Esophagus squamous epithelium (tissue), 5 donors: ENCODE results near the gene ANKRD6. TPM values are rescaled to one million over a fixed set of nuclear protein-coding genes. Genes with fewer than 3 reads are reported as not detected.

Experiments used
- DNase-seq: peaks from one replicate; lab custom pipeline; 2025; lab: John Stamatoyannopoulos, UW
- H3K27ac ChIP-seq, 4 donors: fragments of 200-600 bp; sonication (generic); one replicate each; pipeline ENCODE4 v1.5.1; 2016 to 2019; ENCODE audit warnings: mild to moderate bottlenecking in 1 of 4
- H3K27me3 ChIP-seq, 4 donors: fragments of 200-600 bp; sonication (generic); 1 replicate in 3 of 4; 2 replicates in 1 of 4; pipeline versions ENCODE4 v1.5.1 to v1.6.0; 2017 to 2021; ENCODE audit warnings: antibody characterized with exemption in 1 of 4
- H3K36me3 ChIP-seq, 3 donors: fragments of 200-600 bp; sonication (generic); one replicate each; pipeline ENCODE4 v1.5.1; 2016 to 2019
- H3K4me1 ChIP-seq, 3 donors: fragments of 200-600 bp; sonication (generic); one replicate each; pipeline ENCODE4 v1.5.1; 2017 to 2019
- H3K4me3 ChIP-seq, 4 donors: fragments of 200-600 bp; sonication (generic); 1 replicate in 3 of 4; 2 replicates in 1 of 4; pipeline ENCODE4 v1.5.1; 2016 to 2019; ENCODE audit warnings: mild to moderate bottlenecking in 2 of 4, moderate library complexity in 1 of 4
- H3K9me3 ChIP-seq, 3 donors: fragments of 200-600 bp; sonication (generic); one replicate each; pipeline ENCODE4 v1.5.1; 2016 to 2019
- POLR2A ChIP-seq, 4 donors: fragments of 450-650 bp; IDR thresholded peaks; one replicate each; pipeline ENCODE4 v1.6.1; 2017; ENCODE audit warnings: antibody characterized with exemption in 4 of 4, mild to moderate bottlenecking in 4 of 4, moderate library complexity in 3 of 4
- WGBS, 2 donors: methylation state at CpG; one replicate each; pipeline ENCODE4 v1.1.5; 2018; 5-methylcytosine and 5-hydroxymethylcytosine counted together
- intact Hi-C: fragments of 100-400 bp; cut with DNase I; formaldehyde crosslinking; loops from one replicate; pipeline ENCODE4 v1.15.0; 2022
- total RNA-seq, 4 donors: library from RNA; depleted of rRNA; stranded (reverse); fragments of >200 nt; gene quantifications; one replicate each; pipeline ENCODE4 v1.1.0, GENCODE V29; 2016
- TF ChIP-seq, protein P1 (sequence below), 6 experiments: fragments of 450-650 bp in 4 of 6; fragments of 200-600 bp in 2 of 6; sonication (generic) in 2 of 6; IDR thresholded peaks; one replicate each; pipeline ENCODE4 v1.5.1; 2016 to 2019; ENCODE audit warnings: antibody characterized with exemption in 6 of 6, mild to moderate bottlenecking in 4 of 6, moderate library complexity in 4 of 6
- donor health status: DM: yes; HTN: yes; CAD: no.

ANKRD6 gene
- total RNA-seq, 4 donors from 2014 or later: 5.8 to 12.0 (median 7.3) TPM

DNA sequence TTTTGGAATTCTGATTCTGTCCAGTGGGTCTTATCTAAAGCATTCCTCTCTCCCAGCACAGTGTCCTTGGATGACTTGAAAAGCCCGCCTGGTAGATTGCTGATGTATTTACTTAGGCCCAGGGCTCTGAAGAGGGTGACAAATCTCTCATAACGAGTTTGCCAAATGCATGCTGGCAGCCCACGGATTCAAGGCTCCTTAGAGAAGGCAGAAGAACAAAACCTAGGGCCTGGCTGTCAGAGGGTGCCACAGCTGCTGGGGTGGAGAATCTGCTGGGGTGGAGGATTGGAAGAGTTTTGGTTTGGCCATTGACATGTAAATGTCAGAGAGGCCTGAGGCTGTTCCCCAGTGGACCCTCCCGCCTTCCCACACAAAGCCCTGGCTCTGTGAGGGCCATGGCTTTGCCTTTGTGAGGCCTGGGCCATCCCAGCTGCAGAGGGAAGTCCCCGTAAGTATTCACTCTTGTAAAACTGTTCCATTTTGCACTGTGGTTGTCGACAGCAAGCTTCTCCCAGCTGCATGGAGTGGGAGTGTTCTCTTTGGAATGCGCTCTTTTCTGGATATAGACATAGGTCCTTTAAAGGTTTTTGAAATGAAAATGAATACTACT lies 50.3 kb downstream of the ANKRD6 start:
- no peak overlapping the region for H3K4me3 ChIP-seq
- 50 to 59% methylated on average over 6 to 7 of the region's 7 CpGs for WGBS, 2 donors
- no peaks in the 10 kb centered on the region for H3K9me3 ChIP-seq
- no peak for DNase-seq
- H3K27ac ChIP-seq: no peak overlapping the region
- H3K27me3 ChIP-seq: no peaks in the 10 kb centered on the region
- intact Hi-C loops: no loop called here
- TF ChIP-seq, protein P1, sequence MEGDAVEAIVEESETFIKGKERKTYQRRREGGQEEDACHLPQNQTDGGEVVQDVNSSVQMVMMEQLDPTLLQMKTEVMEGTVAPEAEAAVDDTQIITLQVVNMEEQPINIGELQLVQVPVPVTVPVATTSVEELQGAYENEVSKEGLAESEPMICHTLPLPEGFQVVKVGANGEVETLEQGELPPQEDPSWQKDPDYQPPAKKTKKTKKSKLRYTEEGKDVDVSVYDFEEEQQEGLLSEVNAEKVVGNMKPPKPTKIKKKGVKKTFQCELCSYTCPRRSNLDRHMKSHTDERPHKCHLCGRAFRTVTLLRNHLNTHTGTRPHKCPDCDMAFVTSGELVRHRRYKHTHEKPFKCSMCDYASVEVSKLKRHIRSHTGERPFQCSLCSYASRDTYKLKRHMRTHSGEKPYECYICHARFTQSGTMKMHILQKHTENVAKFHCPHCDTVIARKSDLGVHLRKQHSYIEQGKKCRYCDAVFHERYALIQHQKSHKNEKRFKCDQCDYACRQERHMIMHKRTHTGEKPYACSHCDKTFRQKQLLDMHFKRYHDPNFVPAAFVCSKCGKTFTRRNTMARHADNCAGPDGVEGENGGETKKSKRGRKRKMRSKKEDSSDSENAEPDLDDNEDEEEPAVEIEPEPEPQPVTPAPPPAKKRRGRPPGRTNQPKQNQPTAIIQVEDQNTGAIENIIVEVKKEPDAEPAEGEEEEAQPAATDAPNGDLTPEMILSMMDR (IDR thresholded peaks at IDR 0.05): no peak
- no peak for TF ChIP-seq POLR2A (IDR thresholded peaks at IDR 0.05)
- no peaks in the 10 kb centered on the region for H3K36me3 ChIP-seq
- H3K4me1 ChIP-seq: peaks cover 0 to 18% (median 10%) of the 10 kb centered on the region in 3 donors

DNA sequence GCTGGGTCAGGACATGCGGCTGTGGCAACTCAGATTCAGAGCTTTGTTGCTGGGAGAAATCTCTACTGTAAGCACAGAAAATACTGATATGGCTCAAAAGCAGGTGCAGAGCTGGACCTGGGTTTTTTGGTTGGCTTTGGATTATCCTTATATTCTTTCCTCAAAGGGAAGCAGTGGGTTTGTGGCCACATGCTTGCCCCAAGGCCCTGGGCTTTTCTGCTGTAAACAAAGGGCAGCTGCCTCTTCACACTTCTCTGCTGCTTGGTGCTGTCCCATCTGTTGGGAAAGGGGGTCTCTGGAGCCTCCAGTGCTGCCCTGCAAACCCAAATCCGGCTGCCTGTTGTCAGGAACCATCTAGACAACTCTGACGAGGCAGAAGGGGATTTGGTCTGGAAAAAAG lies 52.4 kb downstream of the ANKRD6 start:
- TF ChIP-seq POLR2A (IDR thresholded peaks at IDR 0.05): no peak
- TF ChIP-seq, protein P1 (IDR thresholded peaks at IDR 0.05): no peak
- H3K4me3 ChIP-seq: no peak overlapping the region
- H3K36me3 ChIP-seq: no peaks in the 10 kb centered on the region
- peaks cover 0 to 18% (median 10%) of the 10 kb centered on the region in 3 donors for H3K4me1 ChIP-seq
- DNase-seq: no peak
- WGBS, 2 donors: 86 to 87% methylated on average over 3 of the region's 3 CpGs
- no peak overlapping the region for H3K27ac ChIP-seq
- intact Hi-C loops: no loop called here
- H3K27me3 ChIP-seq: no peaks in the 10 kb centered on the region
- H3K9me3 ChIP-seq: no peaks in the 10 kb centered on the region

DNA sequence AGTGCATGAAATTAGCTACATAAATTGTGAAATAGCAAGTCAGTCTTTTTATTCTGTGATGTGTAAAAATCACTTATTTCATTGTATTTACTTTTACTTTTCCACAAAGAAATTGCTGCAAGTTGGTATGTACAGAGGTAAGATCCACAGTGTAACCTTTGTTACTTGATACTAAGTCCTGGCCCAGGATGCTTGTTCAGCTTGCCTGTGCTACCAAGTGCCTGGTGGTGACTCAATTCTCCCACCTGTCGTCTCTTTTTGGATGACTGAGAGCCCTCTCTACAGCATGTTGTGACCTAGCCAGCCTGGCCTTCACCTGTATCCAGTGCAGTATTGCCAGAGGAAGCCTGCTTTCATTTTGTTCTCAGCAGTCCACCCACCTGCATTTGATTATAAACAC lies 54.9 kb downstream of the ANKRD6 start:
- H3K9me3 ChIP-seq: no peaks in the 10 kb centered on the region
- H3K27ac ChIP-seq: no peak overlapping the region
- H3K36me3 ChIP-seq: no peaks in the 10 kb centered on the region
- intact Hi-C loops: no loop called here
- DNase-seq: no peak
- WGBS, 2 donors: 63 to 65% methylated on average over 1 of the region's 1 CpG
- H3K4me3 ChIP-seq: no peak overlapping the region
- H3K4me1 ChIP-seq: peaks cover 0 to 12% (median 7%) of the 10 kb centered on the region in 3 donors
- no peak for TF ChIP-seq POLR2A (IDR thresholded peaks at IDR 0.05)
- TF ChIP-seq, protein P1 (IDR thresholded peaks at IDR 0.05): no peak
- H3K27me3 ChIP-seq: no peaks in the 10 kb centered on the region

DNA sequence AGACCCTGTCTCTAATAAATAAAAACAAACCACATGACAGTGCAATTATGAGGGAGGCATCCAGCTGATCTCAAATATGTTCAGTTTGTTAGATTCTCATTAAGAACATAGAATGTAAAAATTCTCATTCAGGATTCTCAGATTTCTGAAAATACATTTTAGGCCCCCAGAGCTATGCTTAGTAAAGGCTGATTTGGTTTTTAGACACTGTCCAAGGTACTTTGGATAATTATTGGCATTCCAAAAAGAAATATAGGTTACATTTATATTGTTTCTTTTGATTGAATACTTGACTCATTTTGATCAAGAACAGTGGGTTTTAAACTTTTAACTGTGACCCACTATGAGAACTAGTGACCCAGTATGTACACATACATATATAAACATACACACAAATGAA lies 55.5 kb downstream of the ANKRD6 start:
- H3K27ac ChIP-seq: no peak overlapping the region
- no peaks in the 10 kb centered on the region for H3K36me3 ChIP-seq
- TF ChIP-seq POLR2A (IDR thresholded peaks at IDR 0.05): no peak
- TF ChIP-seq, protein P1 (IDR thresholded peaks at IDR 0.05): no peak

DNA sequence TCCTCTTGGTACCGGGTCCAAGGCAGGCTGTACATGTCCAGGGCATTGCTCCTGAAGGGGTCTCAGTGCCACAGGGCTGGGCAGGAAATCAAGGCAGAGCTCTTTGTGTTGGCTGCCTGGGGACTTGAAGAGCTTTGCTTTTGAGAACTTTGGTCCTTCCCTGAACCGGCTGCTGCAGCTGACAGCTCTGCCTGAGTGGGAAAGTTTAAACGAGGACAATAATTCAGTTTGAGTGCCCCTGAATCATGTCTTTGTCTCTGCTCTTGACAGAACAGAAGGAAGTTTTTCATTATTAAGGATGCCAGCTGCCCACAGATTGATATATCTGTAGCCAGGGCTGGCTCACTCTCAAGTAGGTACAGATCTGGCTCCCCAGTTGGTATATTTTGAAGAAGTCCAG lies 56.1 kb downstream of the ANKRD6 start:
- Histone ChIP-seq H3K27ac (no peak overlapping the region), H3K9me3 (no peaks in the 10 kb centered on the region), H3K4me1 (no peaks in the 10 kb centered on the region), H3K36me3 (no peaks in the 10 kb centered on the region), H3K27me3 (no peaks in the 10 kb centered on the region), H3K4me3 (no peak overlapping the region)
- intact Hi-C loops: no loop called here
- no peak for TF ChIP-seq POLR2A (IDR thresholded peaks at IDR 0.05)
- TF ChIP-seq, protein P1 (IDR thresholded peaks at IDR 0.05): no peak
- DNase-seq: no peak
- 63% methylated on average over 3 of the region's 3 CpGs; no CpG with 5 or more reads in 1 of the 2 donors for WGBS, 2 donors

More for the DNA sequence above, 55.5 kb downstream of the ANKRD6 start:
- H3K9me3 ChIP-seq: no peaks in the 10 kb centered on the region
- no peak overlapping the region for H3K4me3 ChIP-seq
- H3K4me1 ChIP-seq: peaks cover 0 to 6% (median under 1%) of the 10 kb centered on the region in 3 donors
- intact Hi-C loops: no loop called here
- H3K27me3 ChIP-seq: no peaks in the 10 kb centered on the region
- no peak for DNase-seq
